Neural cell (in vitro differentiated cells): ENCODE results near the gene POLDIP2. TPM values are rescaled to one million over a fixed set of nuclear protein-coding genes. Genes with fewer than 3 reads are reported as not detected.

ENCODE experiments used
- H2AFZ ChIP-seq: fragments of 200-600, 300-800 bp; sonication (generic), shearing (Covaris generic); 2 replicates; pipeline ENCODE4 v1.6.0; 2014; ENCODE audit warnings: low read depth, mild to moderate bottlenecking, antibody characterized with exemption, low read length, moderate library complexity
- H3F3A ChIP-seq: fragments of 200-600 bp; shearing (Covaris generic); 2 replicates; pipeline ENCODE4 v1.6.1; 2016; ENCODE audit warnings: mild to moderate bottlenecking, moderate library complexity, mixed read lengths, antibody characterized with exemption, low read length; ENCODE audit not compliant: insufficient read depth, poor library complexity, severe bottlenecking
- H3K27ac ChIP-seq: fragments of 200-600, 300-800 bp; sonication (generic), shearing (Covaris generic); 2 replicates; pipeline ENCODE4 v1.5.1; 2014; ENCODE audit warnings: mild to moderate bottlenecking, low read length, moderate library complexity
- H3K27me3 ChIP-seq: fragments of 300-800, 200-600 bp; sonication (generic), shearing (Covaris generic); 2 replicates; pipeline ENCODE4 v1.6.0; 2014; ENCODE audit warnings: mild to moderate bottlenecking, low read depth, low read length, moderate library complexity; ENCODE audit not compliant: insufficient read depth
- H3K36me3 ChIP-seq: fragments of 300-800, 200-600 bp; sonication (generic), shearing (Covaris generic); 2 replicates; pipeline ENCODE4 v1.5.1; 2014; ENCODE audit warnings: mild to moderate bottlenecking, antibody characterized with exemption, low read length, moderate library complexity; ENCODE audit not compliant: insufficient read depth
- H3K4me2 ChIP-seq: fragments of 300-800, 200-600 bp; sonication (generic), shearing (Covaris generic); 2 replicates; pipeline ENCODE4 v1.6.0; 2014; ENCODE audit warnings: mild to moderate bottlenecking, low read length
- H3K4me3 ChIP-seq: fragments of 300-800, 200-600 bp; sonication (generic), shearing (Covaris generic); 2 replicates; pipeline ENCODE4 v1.5.1; 2014; ENCODE audit warnings: mild to moderate bottlenecking, low read length, moderate library complexity
- H3K79me2 ChIP-seq: fragments of 200-600 bp; shearing (Covaris generic); replicated peaks from 2 replicates; pipeline ENCODE4 v1.6.0; 2014; ENCODE audit warnings: mild to moderate bottlenecking, low read length, moderate library complexity; ENCODE audit not compliant: insufficient read depth
- H3K9ac ChIP-seq: fragments of 300-800, 200-600 bp; sonication (generic), shearing (Covaris generic); 2 replicates; pipeline ENCODE4 v1.6.1; 2016; ENCODE audit warnings: mild to moderate bottlenecking, low read length, mixed read lengths
- H3K9me2 ChIP-seq: fragments of 200-600 bp; shearing (Covaris generic); 2 replicates; pipeline ENCODE4 v1.6.1; 2016; ENCODE audit warnings: mild to moderate bottlenecking, low read length, mixed read lengths; ENCODE audit not compliant: insufficient read depth
- H3K9me3 ChIP-seq: fragments of 200-600, 300-800 bp; sonication (generic), shearing (Covaris generic); 2 replicates; pipeline ENCODE4 v1.6.1; 2016; ENCODE audit warnings: mild to moderate bottlenecking, mixed run types, low read length, moderate library complexity, mixed read lengths
- H4K20me1 ChIP-seq: fragments of 200-600 bp; shearing (Covaris generic); 2 replicates; pipeline ENCODE4 v1.6.1; 2016; ENCODE audit warnings: mild to moderate bottlenecking, mixed run types; ENCODE audit not compliant: insufficient read depth
- EP300 ChIP-seq: fragments of 450-650 bp; conservative IDR thresholded peaks from 2 replicates; pipeline ENCODE4 v1.6.1; 2014; ENCODE audit warnings: antibody characterized with exemption, mild to moderate bottlenecking, moderate library complexity; ENCODE audit not compliant: poor library complexity, severe bottlenecking
- EZH2 ChIP-seq: fragments of 200-600, 300-800 bp; shearing (Covaris generic), sonication (generic); IDR thresholded peaks from 2 replicates; pipeline ENCODE4 v1.6.1; 2014; ENCODE audit warnings: antibody characterized with exemption, low read length, borderline replicate concordance, mild to moderate bottlenecking; ENCODE audit not compliant: insufficient read depth, poor library complexity, severe bottlenecking
- MXI1 ChIP-seq: fragments of 450-650 bp; conservative IDR thresholded peaks from 2 replicates; pipeline ENCODE4 v1.6.1; 2014; ENCODE audit warnings: antibody characterized with exemption, mild to moderate bottlenecking; ENCODE audit not compliant: poor library complexity, severe bottlenecking
- POLR2AphosphoS5 ChIP-seq: IDR thresholded peaks from 2 replicates; pipeline ENCODE4 v1.6.1; 2012
- RAD21 ChIP-seq: fragments of 450-650 bp; conservative IDR thresholded peaks from 2 replicates; pipeline ENCODE4 v1.6.1; 2014; ENCODE audit warnings: antibody characterized with exemption, mild to moderate bottlenecking, moderate library complexity
- REST ChIP-seq: IDR thresholded peaks from 2 replicates; pipeline ENCODE4 v1.6.1; 2012; ENCODE audit warnings: borderline replicate concordance
- SMC3 ChIP-seq: fragments of 450-650 bp; conservative IDR thresholded peaks from 2 replicates; pipeline ENCODE4 v1.6.1; 2014; ENCODE audit warnings: antibody characterized with exemption, mild to moderate bottlenecking, moderate library complexity; ENCODE audit not compliant: poor library complexity
- TAF1 ChIP-seq: IDR thresholded peaks from 2 replicates; pipeline ENCODE4 v1.6.1; 2012; ENCODE audit warnings: low read depth
- polyA plus RNA-seq: library from polyadenylated mRNA; depleted of rRNA; stranded (reverse); fragments of >200 nt; gene quantifications from 2 replicates; pipeline ENCODE4 v1.2.3, GENCODE V29; 2014
- TF ChIP-seq, protein P1 (sequence below): fragments of 450-650 bp; IDR thresholded peaks from 2 replicates; pipeline ENCODE4 v1.5.1; 2014; ENCODE audit warnings: antibody characterized with exemption, mild to moderate bottlenecking, moderate library complexity; ENCODE audit not compliant: poor library complexity, severe bottlenecking

The POLDIP2 gene
- polyA plus RNA-seq, 1 donor from 2014 or later: 75.4 TPM

GRCh38 chr17:28368306-28368831, 11.0 kb upstream of the POLDIP2 start:
- peaks cover 3% of the 10 kb centered on the region for H3K79me2 ChIP-seq
- TF ChIP-seq SMC3: no peak
- no peak for TF ChIP-seq POLR2AphosphoS5
- TF ChIP-seq REST: no peak
- TF ChIP-seq, protein P1, sequence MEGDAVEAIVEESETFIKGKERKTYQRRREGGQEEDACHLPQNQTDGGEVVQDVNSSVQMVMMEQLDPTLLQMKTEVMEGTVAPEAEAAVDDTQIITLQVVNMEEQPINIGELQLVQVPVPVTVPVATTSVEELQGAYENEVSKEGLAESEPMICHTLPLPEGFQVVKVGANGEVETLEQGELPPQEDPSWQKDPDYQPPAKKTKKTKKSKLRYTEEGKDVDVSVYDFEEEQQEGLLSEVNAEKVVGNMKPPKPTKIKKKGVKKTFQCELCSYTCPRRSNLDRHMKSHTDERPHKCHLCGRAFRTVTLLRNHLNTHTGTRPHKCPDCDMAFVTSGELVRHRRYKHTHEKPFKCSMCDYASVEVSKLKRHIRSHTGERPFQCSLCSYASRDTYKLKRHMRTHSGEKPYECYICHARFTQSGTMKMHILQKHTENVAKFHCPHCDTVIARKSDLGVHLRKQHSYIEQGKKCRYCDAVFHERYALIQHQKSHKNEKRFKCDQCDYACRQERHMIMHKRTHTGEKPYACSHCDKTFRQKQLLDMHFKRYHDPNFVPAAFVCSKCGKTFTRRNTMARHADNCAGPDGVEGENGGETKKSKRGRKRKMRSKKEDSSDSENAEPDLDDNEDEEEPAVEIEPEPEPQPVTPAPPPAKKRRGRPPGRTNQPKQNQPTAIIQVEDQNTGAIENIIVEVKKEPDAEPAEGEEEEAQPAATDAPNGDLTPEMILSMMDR: no peak
- no peak for TF ChIP-seq TAF1
- TF ChIP-seq RAD21: no peak
- TF ChIP-seq EZH2: no peak
- TF ChIP-seq MXI1: no peak
- TF ChIP-seq EP300: no peak
- no peak overlapping the region for H2AFZ ChIP-seq
- no peaks in the 10 kb centered on the region for H3K36me3 ChIP-seq
- no peaks in the 10 kb centered on the region for H4K20me1 ChIP-seq
- no peaks in the 10 kb centered on the region for H3K27me3 ChIP-seq
- H3K4me3 ChIP-seq: no peak overlapping the region
- H3F3A ChIP-seq: peaks cover 3% of the 10 kb centered on the region
- H3K27ac ChIP-seq: no peak overlapping the region
- H3K9me2 ChIP-seq: no peaks in the 10 kb centered on the region
- no peak overlapping the region for H3K4me2 ChIP-seq
- no peak overlapping the region for H3K9ac ChIP-seq
- H3K9me3 ChIP-seq: no peaks in the 10 kb centered on the region

GRCh38 chr17:28367641-28368305, 10.4 kb upstream of the POLDIP2 start:
- Histone ChIP-seq H3K9ac (no peak overlapping the region), H3K79me2 (peaks cover under 1% of the 10 kb centered on the region), H3K27me3 (no peaks in the 10 kb centered on the region), H3F3A (peaks cover 3% of the 10 kb centered on the region), H3K36me3 (no peaks in the 10 kb centered on the region), H4K20me1 (no peaks in the 10 kb centered on the region), H3K27ac (no peak overlapping the region), H3K9me2 (no peaks in the 10 kb centered on the region), H3K4me2 (no peak overlapping the region), H3K9me3 (no peaks in the 10 kb centered on the region), H3K4me3 (no peak overlapping the region), H2AFZ (no peak overlapping the region)
- no peak for TF ChIP-seq SMC3
- TF ChIP-seq EZH2: no peak
- TF ChIP-seq REST: no peak
- TF ChIP-seq POLR2AphosphoS5: no peak
- TF ChIP-seq RAD21: no peak
- TF ChIP-seq TAF1: no peak
- TF ChIP-seq, protein P1: no peak
- TF ChIP-seq EP300: no peak
- TF ChIP-seq MXI1: no peak
